ENCODE results near the gene KIF5A.

The KIF5A gene

GRCh38 chr12:57628280-57629191, 78.7 kb downstream of the KIF5A start:
- DNase-seq (ENCODE audit: low read depth, low spot score) = no peak
- Histone ChIP-seq H3K36me3 (ENCODE audit: insufficient read depth, insufficient read length, low read length) (peaks cover 62% of the 10 kb centered on the region), H3K9me3 (ENCODE audit: insufficient read depth, low read length) (no peaks in the 10 kb centered on the region), H3K4me1 (ENCODE audit: insufficient read depth, insufficient read length) (peaks cover 5% of the 10 kb centered on the region), H3K27me3 (ENCODE audit: insufficient read depth, insufficient read length) (peaks cover 31% of the 10 kb centered on the region), H3K4me3 (ENCODE audit: insufficient read length, low read depth) (no peak overlapping the region), H3K9ac (ENCODE audit: insufficient read length, low read depth) (no peak overlapping the region)
- no peak for TF ChIP-seq ZNF274 (IDR thresholded peaks at IDR 0.05; ENCODE audit: low read depth, low read length)
- no peak for TF ChIP-seq YY1 (IDR thresholded peaks at IDR 0.05; ENCODE audit: insufficient read depth, insufficient read length)
- TF ChIP-seq SUZ12 (IDR thresholded peaks at IDR 0.05; ENCODE audit: extremely low read depth, insufficient read depth, insufficient read length) = no peak

GRCh38 chr12:57629897-57630471, 80.1 kb downstream of the KIF5A start:
- Histone ChIP-seq H3K4me1 (ENCODE audit: insufficient read depth, insufficient read length) (peaks cover 5% of the 10 kb centered on the region), H3K4me3 (ENCODE audit: insufficient read length, low read depth) (no peak overlapping the region), H3K9ac (ENCODE audit: insufficient read length, low read depth) (no peak overlapping the region), H3K36me3 (ENCODE audit: insufficient read depth, insufficient read length, low read length) (peaks cover 53% of the 10 kb centered on the region), H3K9me3 (ENCODE audit: insufficient read depth, low read length) (no peaks in the 10 kb centered on the region), H3K27me3 (ENCODE audit: insufficient read depth, insufficient read length) (peaks cover 38% of the 10 kb centered on the region)
- TF ChIP-seq YY1 (IDR thresholded peaks at IDR 0.05; ENCODE audit: insufficient read depth, insufficient read length) = no peak
- TF ChIP-seq ZNF274 (IDR thresholded peaks at IDR 0.05; ENCODE audit: low read depth, low read length) = no peak
- no peak for TF ChIP-seq SUZ12 (IDR thresholded peaks at IDR 0.05; ENCODE audit: extremely low read depth, insufficient read depth, insufficient read length)
- no peak for DNase-seq (ENCODE audit: low read depth, low spot score)

GRCh38 chr12:57630891-57631433, 81.1 kb downstream of the KIF5A start:
- peaks cover 5% of the 10 kb centered on the region for H3K4me1 ChIP-seq (ENCODE audit: insufficient read depth, insufficient read length)
- peak overlapping the region; percentile 71 for H3K4me3 ChIP-seq (ENCODE audit: insufficient read length, low read depth)
- DNase-seq (ENCODE audit: low read depth, low spot score) = no peak
- H3K9ac ChIP-seq (ENCODE audit: insufficient read length, low read depth) = peak overlapping the region; percentile 85
- TF ChIP-seq SUZ12 (IDR thresholded peaks at IDR 0.05; ENCODE audit: extremely low read depth, insufficient read depth, insufficient read length) = no peak
- TF ChIP-seq ZNF274 (IDR thresholded peaks at IDR 0.05; ENCODE audit: low read depth, low read length) = no peak
- no peak for TF ChIP-seq YY1 (IDR thresholded peaks at IDR 0.05; ENCODE audit: insufficient read depth, insufficient read length)
- H3K27me3 ChIP-seq (ENCODE audit: insufficient read depth, insufficient read length) = peaks cover 38% of the 10 kb centered on the region
- peaks cover 44% of the 10 kb centered on the region for H3K36me3 ChIP-seq (ENCODE audit: insufficient read depth, insufficient read length, low read length)
- H3K9me3 ChIP-seq (ENCODE audit: insufficient read depth, low read length) = no peaks in the 10 kb centered on the region

- Histone ChIP-seq H3K27me3 (ENCODE audit: insufficient read depth, insufficient read length) (peaks cover 38% of the 10 kb centered on the region), H3K4me3 (ENCODE audit: insufficient read length, low read depth) (peak overlapping the region; percentile 71), H3K9ac (ENCODE audit: insufficient read length, low read depth) (peak overlapping the region; percentile 85), H3K4me1 (ENCODE audit: insufficient read depth, insufficient read length) (peaks cover 5% of the 10 kb centered on the region), H3K9me3 (ENCODE audit: insufficient read depth, low read length) (no peaks in the 10 kb centered on the region), H3K36me3 (ENCODE audit: insufficient read depth, insufficient read length, low read length) (peaks cover 37% of the 10 kb centered on the region)
- TF ChIP-seq SUZ12 (IDR thresholded peaks at IDR 0.05; ENCODE audit: extremely low read depth, insufficient read depth, insufficient read length) = no peak
- no peak for TF ChIP-seq YY1 (IDR thresholded peaks at IDR 0.05; ENCODE audit: insufficient read depth, insufficient read length)
- no peak for TF ChIP-seq ZNF274 (IDR thresholded peaks at IDR 0.05; ENCODE audit: low read depth, low read length)
- no peak for DNase-seq (ENCODE audit: low read depth, low spot score)
Measured at GRCh38 chr12:57631566-57632072, 81.8 kb downstream of the KIF5A start.

GRCh38 chr12:57632073-57632957, 82.5 kb downstream of the KIF5A start:
- H3K9ac ChIP-seq (ENCODE audit: insufficient read length, low read depth) = peak overlapping the region; percentile 92
- DNase-seq (ENCODE audit: low read depth, low spot score) = no peak
- H3K9me3 ChIP-seq (ENCODE audit: insufficient read depth, low read length) = no peaks in the 10 kb centered on the region
- H3K36me3 ChIP-seq (ENCODE audit: insufficient read depth, insufficient read length, low read length) = peaks cover 32% of the 10 kb centered on the region
- peak overlapping the region; percentile 71 for H3K4me3 ChIP-seq (ENCODE audit: insufficient read length, low read depth)
- no peak for TF ChIP-seq YY1 (IDR thresholded peaks at IDR 0.05; ENCODE audit: insufficient read depth, insufficient read length)
- TF ChIP-seq SUZ12 (IDR thresholded peaks at IDR 0.05; ENCODE audit: extremely low read depth, insufficient read depth, insufficient read length) = no peak
- no peak for TF ChIP-seq ZNF274 (IDR thresholded peaks at IDR 0.05; ENCODE audit: low read depth, low read length)
- peaks cover 5% of the 10 kb centered on the region for H3K4me1 ChIP-seq (ENCODE audit: insufficient read depth, insufficient read length)
- peaks cover 38% of the 10 kb centered on the region for H3K27me3 ChIP-seq (ENCODE audit: insufficient read depth, insufficient read length)

- peaks cover 5% of the 10 kb centered on the region for H3K4me1 ChIP-seq (ENCODE audit: insufficient read depth, insufficient read length)
- H3K9me3 ChIP-seq (ENCODE audit: insufficient read depth, low read length) = no peaks in the 10 kb centered on the region
- TF ChIP-seq YY1 (IDR thresholded peaks at IDR 0.05; ENCODE audit: insufficient read depth, insufficient read length) (no peak), ZNF274 (IDR thresholded peaks at IDR 0.05; ENCODE audit: low read depth, low read length) (no peak), SUZ12 (IDR thresholded peaks at IDR 0.05; ENCODE audit: extremely low read depth, insufficient read depth, insufficient read length) (no peak)
- peak within 1 kb of the TSS; percentile 71 for H3K4me3 ChIP-seq (ENCODE audit: insufficient read length, low read depth)
- peaks cover 25% of the 10 kb centered on the region for H3K36me3 ChIP-seq (ENCODE audit: insufficient read depth, insufficient read length, low read length)
- peak; percentile 74 for DNase-seq (ENCODE audit: low read depth, low spot score)
- H3K27me3 ChIP-seq (ENCODE audit: insufficient read depth, insufficient read length) = peaks cover 38% of the 10 kb centered on the region
- H3K9ac ChIP-seq (ENCODE audit: insufficient read length, low read depth) = peak within 1 kb of the TSS; percentile 92
Measured at GRCh38 chr12:57632958-57633840, 83.4 kb downstream of the KIF5A start, which contains the start of gene B4GALNT1. B4GALNT1 (minus strand) TSS chr12:57633201; CDS start chr12:57632132, 1,069 bp downstream.

Data from NT2/D1 (cell line).